IPS DF 6.9 (cell line): ENCODE results near the gene PRKAR1B.

Experiments used
- DNase-seq: peaks from one replicate; pipeline ENCODE4 v3.0.0-alpha.2; 2013; ENCODE audit warnings: low read depth, low spot score
- H3K27ac ChIP-seq: one replicate; pipeline ENCODE4 v1.5.1; 2013; ENCODE audit warnings: low read length, control low read depth
- H3K27me3 ChIP-seq: 2 replicates; pipeline ENCODE4 v1.6.1; 2013; ENCODE audit warnings: mild to moderate bottlenecking, low read length; ENCODE audit not compliant: control insufficient read depth, insufficient read depth
- H3K36me3 ChIP-seq: 2 replicates; pipeline ENCODE4 v1.6.1; 2013; ENCODE audit warnings: low read length; ENCODE audit not compliant: control insufficient read depth, insufficient read depth
- H3K4me1 ChIP-seq: 2 replicates; pipeline ENCODE4 v1.6.1; 2013; ENCODE audit warnings: low read length; ENCODE audit not compliant: control insufficient read depth, insufficient read depth
- H3K4me3 ChIP-seq: 2 replicates; pipeline ENCODE4 v1.5.1; 2013; ENCODE audit warnings: mild to moderate bottlenecking, low read length
- H3K9me3 ChIP-seq: 2 replicates; pipeline ENCODE4 v1.6.1; 2013; ENCODE audit warnings: low read length, inconsistent platforms; ENCODE audit not compliant: control insufficient read depth, insufficient read depth
- WGBS: extraction: QIAGEN DNeasy Blood & Tissue Kit; methylation state at CpG from one replicate; pipeline ENCODE4 v1.1.7; 2013; ENCODE audit warnings: mixed read lengths, missing lambda C conversion rate; ENCODE audit not compliant: insufficient read length, insufficient coverage; 5-methylcytosine and 5-hydroxymethylcytosine counted together

The PRKAR1B gene

GRCh38 chr7:730501-731439, 3.7 kb upstream of the PRKAR1B start:
- Histone ChIP-seq H3K27ac (no peak overlapping the region), H3K4me1 (no peaks in the 10 kb centered on the region), H3K27me3 (no peaks in the 10 kb centered on the region), H3K4me3 (no peak overlapping the region), H3K36me3 (peaks cover 5% of the 10 kb centered on the region; the same call in 1 of the 2 replicates), H3K9me3 (no peaks in the 10 kb centered on the region)
- no peak for DNase-seq
- no CpG with 5 or more reads among the region's 23 CpGs for WGBS

- H3K36me3 ChIP-seq = peaks cover 5% of the 10 kb centered on the region; the same call in 1 of the 2 replicates
Measured at GRCh38 chr7:729140-730000, 2.3 kb upstream of the PRKAR1B start.

GRCh38 chr7:728602-729001, 1.5 kb upstream of the PRKAR1B start:
- no peaks in the 10 kb centered on the region for H3K4me1 ChIP-seq
- no CpG with 5 or more reads among the region's 9 CpGs for WGBS
- DNase-seq = no peak
- no peak overlapping the region for H3K4me3 ChIP-seq
- H3K27me3 ChIP-seq = no peaks in the 10 kb centered on the region
- no peak overlapping the region for H3K27ac ChIP-seq
- H3K9me3 ChIP-seq = no peaks in the 10 kb centered on the region
- H3K36me3 ChIP-seq = peaks cover 5% of the 10 kb centered on the region; the same call in 1 of the 2 replicates

More at GRCh38 chr7:729140-730000, 2.3 kb upstream of the PRKAR1B start:
- no peaks in the 10 kb centered on the region for H3K27me3 ChIP-seq
- H3K4me1 ChIP-seq = no peaks in the 10 kb centered on the region
- no peaks in the 10 kb centered on the region for H3K9me3 ChIP-seq
- no CpG with 5 or more reads among the region's 29 CpGs for WGBS
- no peak for DNase-seq
- no peak overlapping the region for H3K4me3 ChIP-seq
- no peak overlapping the region for H3K27ac ChIP-seq

- H3K27me3 ChIP-seq = no peaks in the 10 kb centered on the region
- no peaks in the 10 kb centered on the region for H3K9me3 ChIP-seq
- peaks cover 6% of the 10 kb centered on the region for H3K36me3 ChIP-seq
- no CpG with 5 or more reads among the region's 21 CpGs for WGBS
- H3K4me1 ChIP-seq = no peaks in the 10 kb centered on the region
- peak overlapping the region; percentile 68; the same call in 1 of the 2 replicates for H3K4me3 ChIP-seq
- DNase-seq = no peak
- no peak overlapping the region for H3K27ac ChIP-seq
Measured at GRCh38 chr7:727806-728460, 852 bp upstream of the PRKAR1B start.

GRCh38 chr7:726854-727103, 302 bp downstream of the PRKAR1B start:
- no peaks in the 10 kb centered on the region for H3K4me1 ChIP-seq
- no peaks in the 10 kb centered on the region for H3K9me3 ChIP-seq
- H3K4me3 ChIP-seq = peak overlapping the region; percentile 68
- no peaks in the 10 kb centered on the region for H3K27me3 ChIP-seq
- DNase-seq = no peak
- H3K27ac ChIP-seq = no peak overlapping the region
- H3K36me3 ChIP-seq = peaks cover 11% of the 10 kb centered on the region
- WGBS = no CpG with 5 or more reads among the region's 39 CpGs

- peak; percentile 64 for DNase-seq
- H3K4me3 ChIP-seq = peak within 1 kb of the TSS; percentile 68
- peaks cover 11% of the 10 kb centered on the region for H3K36me3 ChIP-seq
- no CpG with 5 or more reads among the region's 56 CpGs for WGBS
- no peaks in the 10 kb centered on the region for H3K27me3 ChIP-seq
- no peak within 1 kb of the TSS for H3K27ac ChIP-seq
- no peaks in the 10 kb centered on the region for H3K4me1 ChIP-seq
- H3K9me3 ChIP-seq = no peaks in the 10 kb centered on the region
Measured at GRCh38 chr7:726084-726853, 812 bp downstream of the PRKAR1B start, which contains the start of gene DNAAF5. DNAAF5 (plus strand) TSS chr7:726699; CDS start chr7:726721, 22 bp downstream.

- H3K4me3 ChIP-seq = no peak overlapping the region; the same call in 1 of the 2 replicates
- no peaks in the 10 kb centered on the region for H3K9me3 ChIP-seq
- no CpG with 5 or more reads among the region's 8 CpGs for WGBS
- no peak overlapping the region for H3K27ac ChIP-seq
- DNase-seq = no peak
- H3K27me3 ChIP-seq = no peaks in the 10 kb centered on the region
- no peaks in the 10 kb centered on the region for H3K4me1 ChIP-seq
- H3K36me3 ChIP-seq = peaks cover 9% of the 10 kb centered on the region
Measured at GRCh38 chr7:725223-726005, 1.7 kb downstream of the PRKAR1B start.

GRCh38 chr7:724298-724697, 2.8 kb downstream of the PRKAR1B start:
- H3K9me3 ChIP-seq = no peaks in the 10 kb centered on the region
- no CpG with 5 or more reads among the region's 7 CpGs for WGBS
- no peaks in the 10 kb centered on the region for H3K4me1 ChIP-seq
- H3K27ac ChIP-seq = no peak overlapping the region
- no peak for DNase-seq
- no peaks in the 10 kb centered on the region for H3K27me3 ChIP-seq
- no peak overlapping the region for H3K4me3 ChIP-seq
- H3K36me3 ChIP-seq = peaks cover 6% of the 10 kb centered on the region

- WGBS = no CpG with 5 or more reads among the region's 9 CpGs
- no peak overlapping the region for H3K27ac ChIP-seq
- no peaks in the 10 kb centered on the region for H3K4me1 ChIP-seq
- no peak for DNase-seq
- H3K27me3 ChIP-seq = no peaks in the 10 kb centered on the region
- no peak overlapping the region for H3K4me3 ChIP-seq
- H3K36me3 ChIP-seq = peaks cover 6% of the 10 kb centered on the region
- no peaks in the 10 kb centered on the region for H3K9me3 ChIP-seq
Measured at GRCh38 chr7:723541-723940, 3.5 kb downstream of the PRKAR1B start.
